Epidermal melanocyte (primary cell): Measurements from ENCODE around the gene TSHZ2.

Experiments used
- DNase-seq: peaks from one replicate; pipeline ENCODE4 v3.0.0; 2011; ENCODE audit warnings: low spot score; ENCODE audit not compliant: insufficient read length

The TSHZ2 gene

GRCh38 chr20:53124075-53124551 lies 152.0 kb downstream of the TSHZ2 start:
- no peak for DNase-seq

DNA sequence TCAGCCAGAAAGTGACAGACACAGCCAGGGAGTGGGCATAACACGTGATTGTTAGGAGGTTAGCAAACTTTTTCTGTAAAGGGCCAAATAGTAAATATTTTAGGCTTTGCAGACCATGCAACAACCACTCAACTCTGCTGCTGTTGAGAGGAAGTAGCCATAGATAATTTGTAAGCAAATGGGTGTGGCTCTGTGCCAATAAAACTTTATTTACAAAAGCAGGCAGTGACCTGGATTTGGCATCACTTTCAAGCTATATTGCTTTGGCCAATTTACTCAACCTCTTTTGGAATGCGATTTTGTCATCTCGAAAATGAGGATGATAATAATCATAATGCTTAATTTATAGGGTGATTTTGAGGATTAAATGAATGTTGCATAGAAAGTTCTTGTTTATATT lies 152.6 kb downstream of the TSHZ2 start:
- no peak for DNase-seq

GRCh38 chr20:53126185-53126584 lies 154.0 kb downstream of the TSHZ2 start:
- DNase-seq = no peak

- no peak for DNase-seq
Observed at GRCh38 chr20:53127027-53127426, 154.9 kb downstream of the TSHZ2 start.

- no peak for DNase-seq
Observed at GRCh38 chr20:53128004-53128403, 155.8 kb downstream of the TSHZ2 start.

- no peak for DNase-seq
Observed at GRCh38 chr20:53129563-53129962, 157.4 kb downstream of the TSHZ2 start.

DNA sequence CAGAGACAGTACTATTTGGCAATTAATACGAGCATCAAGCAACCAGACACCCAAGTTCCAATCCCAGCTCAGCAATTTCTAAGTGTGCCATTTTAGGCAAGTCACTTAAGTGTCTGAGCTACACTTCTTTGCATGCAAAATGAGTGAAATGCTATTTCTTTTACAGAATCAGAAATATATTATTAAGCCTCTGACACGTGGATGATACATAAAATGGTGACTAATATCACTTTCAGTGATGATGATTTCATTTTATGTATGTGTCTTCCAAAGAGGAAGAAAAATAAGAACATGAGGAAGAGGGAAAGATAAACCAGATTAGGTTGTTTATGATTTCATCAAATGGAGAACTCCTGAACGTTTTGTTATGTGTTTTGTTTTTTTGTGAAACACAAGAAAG lies 158.6 kb downstream of the TSHZ2 start:
- no peak for DNase-seq

DNA sequence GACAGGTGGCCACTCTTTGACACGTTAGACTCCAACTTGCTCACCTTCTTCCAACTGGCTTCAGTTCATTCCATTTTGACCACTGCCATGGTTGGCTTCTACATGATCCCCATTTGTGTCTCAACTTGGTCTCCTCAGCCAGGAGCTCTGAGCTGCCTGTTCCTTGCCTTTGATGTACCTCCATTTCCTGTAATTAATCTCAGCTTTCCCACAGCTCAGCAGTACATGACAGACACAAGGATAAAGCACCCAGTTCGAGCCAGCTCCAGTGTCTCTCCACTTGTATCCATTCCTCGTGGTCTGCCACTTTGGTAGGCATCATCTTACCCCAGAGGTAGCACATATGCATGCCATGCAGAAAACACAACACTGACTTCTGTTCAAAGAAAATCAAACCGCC lies 161.0 kb downstream of the TSHZ2 start:
- DNase-seq = no peak

DNA sequence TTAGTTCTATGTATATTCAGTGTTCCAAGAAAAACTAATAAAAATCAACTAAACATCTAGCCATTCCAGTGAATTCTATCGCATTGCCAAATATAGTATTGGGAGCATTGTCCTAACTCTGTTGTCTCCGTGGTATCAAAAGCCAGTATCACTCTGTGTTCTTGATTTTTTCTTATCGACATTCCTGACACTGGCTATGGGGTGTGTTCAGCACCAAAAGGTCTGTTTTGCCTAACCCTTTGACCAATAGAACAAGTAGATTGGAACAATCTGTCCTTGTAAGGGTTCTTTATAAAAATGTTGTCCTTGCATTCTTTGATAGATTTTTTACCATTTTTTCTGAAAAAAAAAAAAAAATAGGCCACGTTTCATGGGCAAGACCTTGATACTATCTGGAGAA lies 161.5 kb downstream of the TSHZ2 start:
- DNase-seq = no peak

GRCh38 chr20:53136473-53136872 lies 164.3 kb downstream of the TSHZ2 start:
- DNase-seq = no peak

GRCh38 chr20:53138454-53139262 lies 166.5 kb downstream of the TSHZ2 start:
- DNase-seq = no peak

- no peak for DNase-seq
Observed at GRCh38 chr20:53141201-53142050, 169.3 kb downstream of the TSHZ2 start.

- no peak for DNase-seq
Observed at GRCh38 chr20:53142225-53143127, 170.3 kb downstream of the TSHZ2 start.

- DNase-seq = no peak
Observed at GRCh38 chr20:53146201-53146891, 174.2 kb downstream of the TSHZ2 start.

DNA sequence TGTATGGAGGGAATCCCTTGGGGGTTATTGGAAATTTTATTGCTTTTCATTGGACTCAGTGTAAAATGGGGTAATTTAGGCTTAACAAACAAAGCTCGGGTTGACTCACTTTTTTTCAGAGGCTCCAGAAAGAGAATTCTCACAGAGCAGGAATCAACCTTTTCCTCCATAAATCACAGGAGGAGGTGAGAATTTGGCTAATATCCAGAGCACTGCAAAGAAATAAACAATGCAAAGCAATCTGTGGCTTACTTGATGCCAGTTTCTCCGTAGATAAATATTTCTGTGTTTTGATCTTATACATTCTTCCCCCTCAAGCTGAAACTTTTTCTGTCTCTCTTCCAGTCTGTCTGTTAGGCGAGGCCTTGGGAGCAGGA lies 176.6 kb downstream of the TSHZ2 start:
- DNase-seq = no peak

DNA sequence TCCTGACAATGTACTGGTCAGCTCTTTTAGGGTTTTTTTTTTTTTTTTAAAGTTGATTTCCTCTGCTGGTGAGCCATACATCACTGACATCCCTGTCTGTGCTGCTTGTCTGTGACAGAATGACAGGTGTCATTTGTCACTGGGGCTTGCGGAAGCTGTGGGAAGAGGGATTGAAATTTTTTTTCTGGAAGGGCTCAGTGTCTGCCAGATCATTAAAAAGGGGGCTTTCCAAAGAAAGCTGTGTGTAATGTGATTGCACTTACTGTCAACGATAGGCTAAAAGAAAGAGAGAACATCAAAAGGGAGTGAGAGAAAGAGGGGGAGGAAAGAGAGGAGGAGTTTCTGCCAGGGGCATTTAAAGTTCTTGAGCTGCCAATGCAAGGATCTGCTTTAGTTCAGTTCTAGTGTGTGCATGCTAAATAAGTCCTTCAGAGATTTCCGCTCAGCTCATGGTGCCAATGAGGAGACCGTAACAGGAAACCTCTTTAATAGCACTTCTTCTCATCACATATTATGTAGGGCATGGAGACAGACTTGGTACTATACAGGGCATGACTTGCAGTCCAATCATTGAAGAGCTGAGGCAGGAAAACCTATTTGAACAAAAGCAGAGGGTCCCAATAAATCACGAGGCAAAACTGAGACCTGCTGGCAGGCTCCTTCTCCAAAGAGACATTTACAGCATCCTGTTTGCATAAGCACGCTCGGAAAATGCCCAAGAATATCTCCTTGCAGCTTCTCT lies 177.2 kb downstream of the TSHZ2 start:
- DNase-seq = no peak

- DNase-seq = no peak
Observed at GRCh38 chr20:53149890-53150205, 177.7 kb downstream of the TSHZ2 start.

DNA sequence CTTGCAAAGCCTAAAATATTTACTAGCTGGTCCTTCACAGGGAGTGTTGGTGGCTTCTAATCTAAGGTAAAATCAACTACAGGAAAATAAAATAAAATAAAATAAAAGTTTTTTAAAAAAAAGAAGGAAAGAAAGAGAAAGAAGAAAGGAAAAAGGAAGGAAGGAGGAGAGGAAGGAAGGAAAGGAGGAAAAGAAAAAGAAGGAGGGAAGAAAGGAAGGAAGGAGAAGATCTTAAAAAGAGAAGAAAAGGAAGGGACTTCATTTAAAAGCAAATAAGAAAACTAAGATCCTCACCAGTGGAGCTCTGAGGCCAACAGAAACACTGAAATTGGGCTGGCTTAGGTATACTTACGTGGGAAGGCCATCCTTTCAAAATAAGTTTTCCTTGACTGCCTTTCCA lies 178.4 kb downstream of the TSHZ2 start:
- DNase-seq = no peak

- no peak for DNase-seq
Observed at GRCh38 chr20:53152228-53152627, 180.1 kb downstream of the TSHZ2 start.

DNA sequence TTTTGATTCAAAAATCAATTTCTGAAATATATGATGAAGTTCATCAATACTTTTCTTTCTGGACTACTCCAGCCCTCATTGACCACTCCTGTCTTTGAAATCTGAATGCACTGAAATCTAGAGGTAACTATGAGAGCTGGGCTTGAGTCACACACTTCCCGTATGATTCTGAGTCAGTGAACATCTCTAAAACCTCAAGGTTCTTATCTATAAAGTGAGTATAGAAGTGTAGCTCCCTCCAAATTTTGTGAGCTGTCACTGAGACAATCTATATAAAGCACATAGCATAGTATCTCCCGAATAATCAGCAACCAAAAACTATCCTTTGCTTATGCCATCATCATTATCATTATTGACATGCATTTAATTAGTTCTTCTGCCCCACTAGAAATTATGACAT lies 182.4 kb downstream of the TSHZ2 start:
- DNase-seq = no peak
